Kidney epithelial cell (primary cell): ENCODE data around the gene B4GALNT2. TPM values are rescaled to one million over a fixed set of nuclear protein-coding genes. Genes with fewer than 3 reads are reported as not detected.

Experiments
- DNase-seq: peaks from one replicate; pipeline ENCODE4 v3.0.0-alpha.2; 2010; ENCODE audit warnings: low read depth
- H3K27me3 ChIP-seq: 2 replicates; pipeline ENCODE4 v1.6.0; 2011; ENCODE audit warnings: low read length; ENCODE audit not compliant: control insufficient read depth, insufficient read depth
- H3K36me3 ChIP-seq: 2 replicates; pipeline ENCODE4 v1.5.1; 2011; ENCODE audit warnings: low read length; ENCODE audit not compliant: control insufficient read depth, insufficient read depth
- H3K4me3 ChIP-seq: 2 replicates; pipeline ENCODE4 v1.5.1; 2011; ENCODE audit warnings: low read depth, mild to moderate bottlenecking, control low read depth, low read length
- CTCF ChIP-seq: IDR thresholded peaks from 2 replicates; pipeline ENCODE4 v1.5.1; 2011; ENCODE audit warnings: mild to moderate bottlenecking, moderate library complexity, low read length, control low read depth, inconsistent platforms; ENCODE audit not compliant: insufficient read depth, poor library complexity, severe bottlenecking
- total RNA-seq: library from RNA; depleted of rRNA; stranded (reverse); fragments of >200 nt; gene quantifications from 2 replicates; pipeline ENCODE4 v1.2.3, GENCODE V29; 2015

B4GALNT2 gene
- total RNA-seq, 1 donor from 2014 or later, result 0.50 TPM

DNA sequence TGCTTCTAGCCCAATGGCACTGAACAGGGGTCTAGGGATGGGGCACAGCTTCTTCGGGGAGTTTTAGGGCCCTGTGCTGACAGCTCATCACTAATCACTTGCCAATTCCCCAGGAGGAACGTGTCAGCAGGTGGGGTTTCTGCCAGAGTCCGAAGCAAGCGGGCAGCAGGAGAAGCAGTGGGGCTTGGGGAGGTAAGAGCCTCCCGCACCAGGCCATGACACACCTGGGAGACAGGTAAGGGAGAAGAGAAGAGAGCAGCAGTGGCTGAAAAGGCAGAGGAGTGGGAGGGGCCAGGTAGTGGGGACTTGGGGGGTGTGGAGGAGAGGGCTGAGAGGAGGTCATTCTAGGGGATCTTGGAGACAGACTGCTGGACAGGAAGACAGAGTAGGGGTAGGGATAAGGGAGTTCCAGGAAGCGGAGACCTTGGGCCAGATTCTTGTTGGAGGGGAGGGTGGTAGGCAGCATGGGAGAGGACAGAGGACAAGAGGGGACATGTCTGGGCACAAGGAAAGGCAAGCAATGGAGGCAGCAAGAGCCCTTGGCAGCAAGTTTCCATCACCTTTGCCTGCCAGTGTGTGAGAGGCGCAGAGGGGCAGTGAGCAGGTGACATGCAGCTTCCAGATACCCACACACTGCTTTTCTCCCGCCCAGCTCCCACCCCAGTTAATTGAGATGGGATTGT, 93.1 kb downstream of the B4GALNT2 start:
- Histone ChIP-seq H3K4me3 (no peak overlapping the region), H3K36me3 (no peaks in the 10 kb centered on the region), H3K27me3 (peaks cover 65% of the 10 kb centered on the region)
- no peak for DNase-seq
- no peak for TF ChIP-seq CTCF

Other genes with a start within 250 kb of the B4GALNT2 start
- 45.9 and 71.1 TPM in 2 replicates for gene ATP5MC1, start 240.0 kb upstream of the B4GALNT2 start, total RNA-seq
- gene UBE2Z, start 224.4 kb upstream of the B4GALNT2 start, total RNA-seq, result 118 and 119 TPM in 2 replicates
- 114 and 142 TPM in 2 replicates for gene SNF8, start 187.9 kb upstream of the B4GALNT2 start, total RNA-seq
- not detected in 2 replicates for gene GIP, start 164.2 kb upstream of the B4GALNT2 start, total RNA-seq
- 10.2 and 10.4 TPM in 2 replicates for gene IGF2BP1, start 135.4 kb upstream of the B4GALNT2 start, total RNA-seq
- gene GNGT2, start 77.8 kb downstream of the B4GALNT2 start, total RNA-seq, result 0.58 TPM in 1 of 2 replicates, not detected in the other
- 0.41 and 0.42 TPM in 2 replicates for gene ABI3, start 77.9 kb downstream of the B4GALNT2 start, total RNA-seq
- gene PHOSPHO1, start 98.0 kb downstream of the B4GALNT2 start, total RNA-seq, result not detected in 2 replicates
- 20.7 and 21.4 TPM in 2 replicates for gene ZNF652, start 229.5 kb downstream of the B4GALNT2 start, total RNA-seq